H9 (cell line): Measurements from ENCODE around the gene AGTPBP1. TPM values are rescaled to one million over a fixed set of nuclear protein-coding genes. Genes with fewer than 3 reads are reported as not detected.

ENCODE experiments used
- DNase-seq: peaks from one replicate; pipeline ENCODE4 v3.0.0-alpha.2; 2017
- H2AFZ ChIP-seq: one replicate; pipeline ENCODE4 v1.6.1; 2013; ENCODE audit warnings: mild to moderate bottlenecking, low read length, control low read depth, moderate library complexity
- H2AK5ac ChIP-seq: 2 replicates; pipeline ENCODE4 v1.6.1; 2013; ENCODE audit warnings: low read length, control low read depth, mixed read lengths; ENCODE audit not compliant: insufficient read length
- H2BK120ac ChIP-seq: one replicate; pipeline ENCODE4 v1.6.1; 2013; ENCODE audit warnings: low read depth, mild to moderate bottlenecking, low read length, control low read depth, inconsistent platforms; ENCODE audit not compliant: poor library complexity, severe bottlenecking
- H2BK12ac ChIP-seq: 2 replicates; pipeline ENCODE4 v1.6.1; 2013; ENCODE audit warnings: low read length, control low read depth, mixed read lengths, low read depth; ENCODE audit not compliant: insufficient read length
- H2BK15ac ChIP-seq: 2 replicates; pipeline ENCODE4 v1.6.1; 2013; ENCODE audit warnings: low read depth, low read length, control low read depth
- H2BK20ac ChIP-seq: one replicate; pipeline ENCODE4 v1.6.1; 2013; ENCODE audit warnings: low read depth, mild to moderate bottlenecking, low read length, control low read depth, inconsistent platforms; ENCODE audit not compliant: poor library complexity, severe bottlenecking
- H2BK5ac ChIP-seq: 2 replicates; pipeline ENCODE4 v1.6.1; 2013; ENCODE audit warnings: low read length, control low read depth, mixed read lengths; ENCODE audit not compliant: insufficient read length
- H3K14ac ChIP-seq: 2 replicates; pipeline ENCODE4 v1.6.1; 2013; ENCODE audit warnings: low read length, control low read depth; ENCODE audit not compliant: insufficient read depth
- H3K18ac ChIP-seq: 2 replicates; pipeline ENCODE4 v1.6.1; 2013; ENCODE audit warnings: low read depth, mild to moderate bottlenecking, mixed read lengths, low read length, control low read depth; ENCODE audit not compliant: insufficient read length
- H3K23ac ChIP-seq: 2 replicates; pipeline ENCODE4 v1.6.1; 2013; ENCODE audit warnings: low read length, control low read depth, mixed read lengths, low read depth; ENCODE audit not compliant: insufficient read length
- H3K23me2 ChIP-seq: 2 replicates; pipeline ENCODE4 v1.6.1; 2013; ENCODE audit warnings: low read depth, mild to moderate bottlenecking, mixed read lengths, low read length, control low read depth; ENCODE audit not compliant: insufficient read length, poor library complexity, severe bottlenecking
- H3K27ac ChIP-seq: 2 replicates; pipeline ENCODE4 v1.5.1; 2013; ENCODE audit warnings: low read length, control low read depth, mixed read lengths, low read depth; ENCODE audit not compliant: insufficient read length
- H3K27me3 ChIP-seq: 2 replicates; pipeline ENCODE4 v1.6.1; 2013; ENCODE audit warnings: low read length, control low read depth, inconsistent platforms; ENCODE audit not compliant: insufficient read depth
- H3K4ac ChIP-seq: 2 replicates; pipeline ENCODE4 v1.6.1; 2013; ENCODE audit warnings: low read depth, mild to moderate bottlenecking, control low read depth, inconsistent platforms, low read length, moderate library complexity
- H3K4me1 ChIP-seq: 2 replicates; pipeline ENCODE4 v1.6.1; 2013; ENCODE audit warnings: low read length, control low read depth, inconsistent platforms; ENCODE audit not compliant: insufficient read depth
- H3K4me2 ChIP-seq: 2 replicates; pipeline ENCODE4 v1.6.1; 2013; ENCODE audit warnings: low read length, control low read depth, mixed read lengths; ENCODE audit not compliant: insufficient read length, insufficient read depth
- H3K56ac ChIP-seq: 2 replicates; pipeline ENCODE4 v1.6.1; 2013; ENCODE audit warnings: low read depth, mild to moderate bottlenecking, mixed read lengths, low read length, control low read depth; ENCODE audit not compliant: insufficient read length
- H3K79me1 ChIP-seq: 2 replicates; pipeline ENCODE4 v1.6.1; 2013; ENCODE audit warnings: low read depth, mild to moderate bottlenecking, moderate library complexity, low read length, control low read depth, inconsistent platforms; ENCODE audit not compliant: insufficient read depth, poor library complexity, severe bottlenecking
- H3K79me2 ChIP-seq: 2 replicates; pipeline ENCODE4 v1.6.1; 2013; ENCODE audit warnings: low read length, control low read depth, inconsistent platforms; ENCODE audit not compliant: insufficient read depth
- H3K9ac ChIP-seq: 2 replicates; pipeline ENCODE4 v1.6.1; 2013; ENCODE audit warnings: low read length, control low read depth, mixed read lengths; ENCODE audit not compliant: insufficient read length; ENCODE audit errors: extremely low read depth
- H3K9me3 ChIP-seq: one replicate; pipeline ENCODE4 v1.6.1; 2013; ENCODE audit warnings: low read depth, low read length, inconsistent platforms; ENCODE audit not compliant: control insufficient read depth
- H3T11ph ChIP-seq: one replicate; pipeline ENCODE4 v1.6.1; 2013; ENCODE audit warnings: mild to moderate bottlenecking, low read length, control low read depth, inconsistent platforms
- H4K20me1 ChIP-seq: one replicate; pipeline ENCODE4 v1.6.1; 2013; ENCODE audit not compliant: control insufficient read depth, insufficient read length, insufficient read depth
- H4K5ac ChIP-seq: 2 replicates; pipeline ENCODE4 v1.6.1; 2013; ENCODE audit warnings: low read depth, mild to moderate bottlenecking, mixed read lengths, low read length, control low read depth; ENCODE audit not compliant: insufficient read length
- H4K8ac ChIP-seq: replicated peaks from 2 replicates; pipeline ENCODE4 v1.6.1; 2013; ENCODE audit warnings: low read length, control low read depth, mixed read lengths, low read depth; ENCODE audit not compliant: insufficient read length
- H4K91ac ChIP-seq: 2 replicates; pipeline ENCODE4 v1.6.1; 2013; ENCODE audit warnings: low read depth, mild to moderate bottlenecking, moderate library complexity, mixed read lengths, low read length, control low read depth; ENCODE audit not compliant: insufficient read length
- H3K27ac Mint-ChIP-seq, 3 experiments: 2 replicates in 2 of 3; 3 replicates in 1 of 3; pipeline ENCODE4 v1.8.0; 2020 to 2021; ENCODE audit warnings: mixed read lengths in 3 of 3, mild to moderate bottlenecking in 1 of 3, moderate library complexity in 1 of 3
- H3K27me3 Mint-ChIP-seq: 2 replicates; pipeline ENCODE4 v1.8.0; 2021; ENCODE audit warnings: low read depth, mild to moderate bottlenecking, moderate library complexity, mixed read lengths
- H3K36me3 Mint-ChIP-seq, 3 experiments: 2 replicates in 2 of 3; 3 replicates in 1 of 3; pipeline ENCODE4 v1.8.0; 2020 to 2021; ENCODE audit warnings: low read depth in 3 of 3, mixed read lengths in 3 of 3; ENCODE audit not compliant: insufficient read depth in 1 of 3
- H3K4me1 Mint-ChIP-seq, 2 experiments: 2 replicates each; pipeline ENCODE4 v1.8.0; 2020; ENCODE audit warnings: mixed read lengths in 2 of 2
- H3K4me3 Mint-ChIP-seq, 2 experiments: 2 replicates in 1 of 2; 3 replicates in 1 of 2; pipeline ENCODE4 v1.8.0; 2020 to 2021; ENCODE audit warnings: mild to moderate bottlenecking in 2 of 2, mixed read lengths in 2 of 2, moderate library complexity in 1 of 2
- H3K9me3 Mint-ChIP-seq, 2 experiments: 2 replicates in 1 of 2; 3 replicates in 1 of 2; pipeline ENCODE4 v1.8.0; 2020; ENCODE audit warnings: mild to moderate bottlenecking in 2 of 2, mixed read lengths in 2 of 2, moderate library complexity in 1 of 2
- WGBS: extraction: QIAGEN DNeasy Blood & Tissue Kit; methylation state at CpG from one replicate; pipeline ENCODE4 v1.1.7; 2013; ENCODE audit warnings: missing lambda C conversion rate, low lambda C conversion rate, mixed read lengths; ENCODE audit not compliant: insufficient read length; ENCODE audit errors: extremely low coverage; 5-methylcytosine and 5-hydroxymethylcytosine counted together
- total RNA-seq: library from RNA; stranded (reverse); gene quantifications from 2 replicates; pipeline ENCODE4 v1.2.1, GENCODE V29; 2021
- TF ChIP-seq, protein P1 (sequence below): fragments of 200-600 bp; sonication (generic); conservative IDR thresholded peaks from 3 replicates; pipeline ENCODE4 v1.8.0; 2021; ENCODE audit warnings: antibody characterized with exemption, mild to moderate bottlenecking

Gene AGTPBP1
- total RNA-seq, 1 experiment from 2014 or later = 53.1 TPM

- Histone ChIP-seq H3K23ac (no peak overlapping the region), H3K4ac (no peak overlapping the region), H2AFZ (no peak overlapping the region), H3K23me2 (no peaks in the 10 kb centered on the region), H3K4me2 (no peak overlapping the region), H4K20me1 (no peaks in the 10 kb centered on the region), H2BK15ac (no peak overlapping the region), H3K79me2 (peaks cover 10% of the 10 kb centered on the region; the same call in 1 of the 2 replicates), H3K27me3 (no peaks in the 10 kb centered on the region), H3K9me3 (no peaks in the 10 kb centered on the region), H3T11ph (no peak overlapping the region), H3K18ac (no peak overlapping the region), H3K27ac (no peak overlapping the region), H2BK120ac (no peak overlapping the region), H3K56ac (no peak overlapping the region), H4K5ac (no peak overlapping the region), H3K4me1 (peaks cover 3% of the 10 kb centered on the region; the same call in 1 of the 2 replicates), H4K91ac (no peak overlapping the region), H2BK20ac (no peak overlapping the region), H2AK5ac (no peak overlapping the region), H3K79me1 (peaks cover 3% of the 10 kb centered on the region), H2BK5ac (no peak overlapping the region), H4K8ac (no peak overlapping the region), H2BK12ac (no peak overlapping the region), H3K14ac (no peak overlapping the region), H3K9ac (no peak overlapping the region)
- H3K36me3 Mint-ChIP-seq = peaks cover 5 to 13% (median 8%) of the 10 kb centered on the region in 3 experiments
- TF ChIP-seq, protein P1, sequence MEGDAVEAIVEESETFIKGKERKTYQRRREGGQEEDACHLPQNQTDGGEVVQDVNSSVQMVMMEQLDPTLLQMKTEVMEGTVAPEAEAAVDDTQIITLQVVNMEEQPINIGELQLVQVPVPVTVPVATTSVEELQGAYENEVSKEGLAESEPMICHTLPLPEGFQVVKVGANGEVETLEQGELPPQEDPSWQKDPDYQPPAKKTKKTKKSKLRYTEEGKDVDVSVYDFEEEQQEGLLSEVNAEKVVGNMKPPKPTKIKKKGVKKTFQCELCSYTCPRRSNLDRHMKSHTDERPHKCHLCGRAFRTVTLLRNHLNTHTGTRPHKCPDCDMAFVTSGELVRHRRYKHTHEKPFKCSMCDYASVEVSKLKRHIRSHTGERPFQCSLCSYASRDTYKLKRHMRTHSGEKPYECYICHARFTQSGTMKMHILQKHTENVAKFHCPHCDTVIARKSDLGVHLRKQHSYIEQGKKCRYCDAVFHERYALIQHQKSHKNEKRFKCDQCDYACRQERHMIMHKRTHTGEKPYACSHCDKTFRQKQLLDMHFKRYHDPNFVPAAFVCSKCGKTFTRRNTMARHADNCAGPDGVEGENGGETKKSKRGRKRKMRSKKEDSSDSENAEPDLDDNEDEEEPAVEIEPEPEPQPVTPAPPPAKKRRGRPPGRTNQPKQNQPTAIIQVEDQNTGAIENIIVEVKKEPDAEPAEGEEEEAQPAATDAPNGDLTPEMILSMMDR = no peak
- no peak overlapping the region for H3K27ac Mint-ChIP-seq
- peaks cover 23 to 25% of the 10 kb centered on the region in 2 experiments for H3K4me1 Mint-ChIP-seq
- no peak for DNase-seq
- no peak overlapping the region for H3K4me3 Mint-ChIP-seq
- no peaks in the 10 kb centered on the region for H3K27me3 Mint-ChIP-seq
- no CpG with 5 or more reads among the region's 2 CpGs for WGBS
- peaks cover 0 to 5% of the 10 kb centered on the region in 2 experiments; a peak in 2 of 5 replicates for H3K9me3 Mint-ChIP-seq
Observed at GRCh38 chr9:85727500-85727899, 14.3 kb downstream of the AGTPBP1 start.
